H1 (cell line): ENCODE measurements around the gene ZSCAN21.

Experiments
- CHD1 ChIP-seq: IDR thresholded peaks from 2 replicates; pipeline ENCODE4 v1.6.1; 2012; ENCODE audit warnings: low read depth, low read length, improper control_type of control experiment
- CHD2 ChIP-seq: IDR thresholded peaks from 2 replicates; pipeline ENCODE4 v1.6.1; 2012; ENCODE audit warnings: low read length, improper control_type of control experiment
- CREB1 ChIP-seq: IDR thresholded peaks from 2 replicates; pipeline ENCODE4 v1.6.1; 2012; ENCODE audit warnings: inconsistent platforms
- EP300 ChIP-seq, 2 experiments: IDR thresholded peaks; 1 replicate in 1 of 2; 2 replicates in 1 of 2; pipeline ENCODE4 v1.6.1; 2011 to 2012; ENCODE audit warnings: low read depth in 2 of 2, low read length in 2 of 2, mild to moderate bottlenecking in 2 of 2, borderline replicate concordance in 1 of 2, inconsistent platforms in 1 of 2, moderate library complexity in 1 of 2
- HDAC2 ChIP-seq, 2 experiments: fragments of 300-600 bp in 1 of 2; sonication (generic) in 1 of 2; IDR thresholded peaks; 2 replicates each; pipeline ENCODE4 v1.6.1; 2011 to 2012; ENCODE audit warnings: low read depth in 2 of 2, low read length in 2 of 2, mild to moderate bottlenecking in 2 of 2, moderate library complexity in 2 of 2, borderline replicate concordance in 1 of 2, inconsistent platforms in 1 of 2
- JUN ChIP-seq: IDR thresholded peaks from 2 replicates; pipeline ENCODE4 v1.6.1; 2011; ENCODE audit warnings: low read depth, mild to moderate bottlenecking, improper control_type of control experiment, low read length
- MAFK ChIP-seq: IDR thresholded peaks from 2 replicates; pipeline ENCODE4 v1.6.1; 2012; ENCODE audit warnings: low read depth, mild to moderate bottlenecking, improper control_type of control experiment, low read length
- POLR2AphosphoS5 ChIP-seq: IDR thresholded peaks from 2 replicates; pipeline ENCODE4 v1.6.1; 2011; ENCODE audit warnings: low read depth, low read length
- RFX5 ChIP-seq: IDR thresholded peaks from 2 replicates; pipeline ENCODE4 v1.6.1; 2011; ENCODE audit warnings: low read depth, low read length, improper control_type of control experiment, borderline replicate concordance
- SIX5 ChIP-seq: IDR thresholded peaks from 2 replicates; pipeline ENCODE4 v1.6.1; 2011; ENCODE audit warnings: mild to moderate bottlenecking, low read depth, low read length
- TF ChIP-seq, protein P1 (sequence below), 3 experiments: IDR thresholded peaks; 1 replicate in 2 of 3; 2 replicates in 1 of 3; pipeline versions ENCODE4 v1.5.1 to v1.6.1; 2011; ENCODE audit warnings: low read length in 3 of 3, mild to moderate bottlenecking in 3 of 3, inconsistent platforms in 2 of 3, low read depth in 1 of 3, moderate library complexity in 1 of 3; ENCODE audit not compliant: insufficient read depth in 1 of 3; ENCODE audit errors: control extremely low read depth in 1 of 3

DNA sequence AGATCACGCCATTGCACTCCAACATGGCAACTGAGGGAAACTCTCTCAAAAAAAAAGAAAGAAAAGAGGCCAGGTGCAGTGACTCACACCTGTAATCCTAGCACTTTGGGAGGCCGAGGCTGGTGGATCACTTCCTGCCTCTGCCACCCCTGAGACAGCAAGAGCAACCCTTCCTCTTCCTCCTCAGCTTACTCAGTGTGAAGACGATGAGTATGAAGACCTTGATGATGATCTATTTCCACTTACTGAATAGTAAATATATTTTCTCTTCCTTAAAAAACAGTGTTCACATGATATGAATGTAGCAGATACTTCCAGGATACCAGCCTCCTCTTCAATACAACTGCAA is 36.3 kb upstream of the ZSCAN21 start:
- no peak for TF ChIP-seq CREB1
- TF ChIP-seq RFX5, result no peak
- TF ChIP-seq, protein P1, sequence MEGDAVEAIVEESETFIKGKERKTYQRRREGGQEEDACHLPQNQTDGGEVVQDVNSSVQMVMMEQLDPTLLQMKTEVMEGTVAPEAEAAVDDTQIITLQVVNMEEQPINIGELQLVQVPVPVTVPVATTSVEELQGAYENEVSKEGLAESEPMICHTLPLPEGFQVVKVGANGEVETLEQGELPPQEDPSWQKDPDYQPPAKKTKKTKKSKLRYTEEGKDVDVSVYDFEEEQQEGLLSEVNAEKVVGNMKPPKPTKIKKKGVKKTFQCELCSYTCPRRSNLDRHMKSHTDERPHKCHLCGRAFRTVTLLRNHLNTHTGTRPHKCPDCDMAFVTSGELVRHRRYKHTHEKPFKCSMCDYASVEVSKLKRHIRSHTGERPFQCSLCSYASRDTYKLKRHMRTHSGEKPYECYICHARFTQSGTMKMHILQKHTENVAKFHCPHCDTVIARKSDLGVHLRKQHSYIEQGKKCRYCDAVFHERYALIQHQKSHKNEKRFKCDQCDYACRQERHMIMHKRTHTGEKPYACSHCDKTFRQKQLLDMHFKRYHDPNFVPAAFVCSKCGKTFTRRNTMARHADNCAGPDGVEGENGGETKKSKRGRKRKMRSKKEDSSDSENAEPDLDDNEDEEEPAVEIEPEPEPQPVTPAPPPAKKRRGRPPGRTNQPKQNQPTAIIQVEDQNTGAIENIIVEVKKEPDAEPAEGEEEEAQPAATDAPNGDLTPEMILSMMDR (IDR thresholded peaks at IDR 0.05; ENCODE audit: control extremely low read depth in 1 of 3, insufficient read depth in 1 of 3, low read depth in 1 of 3, low read length in 3 of 3), result no peak
- TF ChIP-seq CHD1, result no peak
- no peak for TF ChIP-seq SIX5
- TF ChIP-seq HDAC2 (IDR thresholded peaks at IDR 0.05; ENCODE audit: borderline replicate concordance in 1 of 2, low read depth in 2 of 2, low read length in 2 of 2), result no peak
- TF ChIP-seq MAFK, result no peak
- no peak for TF ChIP-seq EP300 (IDR thresholded peaks at IDR 0.05; ENCODE audit: borderline replicate concordance in 1 of 2, low read depth in 2 of 2, low read length in 2 of 2)
- no peak for TF ChIP-seq POLR2AphosphoS5
- no peak for TF ChIP-seq JUN
- no peak for TF ChIP-seq CHD2
